Psoas muscle (tissue), 8 donors: ENCODE measurements around the gene NFE2L1. TPM values are rescaled to one million over a fixed set of nuclear protein-coding genes. Genes with fewer than 3 reads are reported as not detected.

Experiments
- ATAC-seq, 4 donors: fragments of 200-7000 bp; cut with Tn5 transposase; one replicate each; pipeline ENCODE4 v1.9.1; 2020; ENCODE audit warnings: moderate library complexity in 3 of 4, mild to moderate bottlenecking in 2 of 4
- DNase-seq, 2 donors: peaks; one replicate each; pipeline ENCODE4 v3.0.0-alpha.2; 2020
- H3K27ac ChIP-seq: fragments of 200-600 bp; one replicate; pipeline ENCODE4 v1.8.0; 2022
- H3K27me3 ChIP-seq, 3 donors: fragments of 200-600 bp in 1 of 3; one replicate each; pipeline versions ENCODE4 v1.6.1 to v1.8.0; 2013 to 2022; ENCODE audit warnings: low read length in 2 of 3, mild to moderate bottlenecking in 2 of 3, moderate library complexity in 1 of 3; ENCODE audit not compliant: insufficient read depth in 3 of 3
- H3K36me3 ChIP-seq, 2 donors: fragments of 200-600 bp in 1 of 2; one replicate each; pipeline versions ENCODE4 v1.6.1 to v1.8.0; 2013 to 2022; ENCODE audit warnings: low read depth in 1 of 2, mild to moderate bottlenecking in 1 of 2, moderate library complexity in 1 of 2; ENCODE audit not compliant: insufficient read depth in 1 of 2
- H3K4me1 ChIP-seq: fragments of 200-600 bp; one replicate; pipeline ENCODE4 v1.8.0; 2022
- H3K4me3 ChIP-seq: fragments of 200-600 bp; one replicate; pipeline ENCODE4 v1.8.0; 2022; ENCODE audit warnings: mild to moderate bottlenecking
- H3K9me3 ChIP-seq: fragments of 200-600 bp; one replicate; pipeline ENCODE4 v1.8.0; 2022
- WGBS, 3 donors: extraction: QIAGEN DNeasy Blood & Tissue Kit; methylation state at CpG; one replicate each; pipeline versions ENCODE4 v1.1.6 to v1.1.7; 2013; 5-methylcytosine and 5-hydroxymethylcytosine counted together
- intact Hi-C, 2 donors: fragments of 100-400 bp; cut with DNase I; formaldehyde crosslinking; loops; one replicate each; pipeline versions ENCODE4 v1.11.0 to v1.14.2; 2022
- polyA plus RNA-seq, 3 donors: library from polyadenylated mRNA; stranded (reverse); fragments of 200-250 nt; gene quantifications; one replicate each; pipeline ENCODE4 v1.2.3, GENCODE V29; 2013
- total RNA-seq, 4 donors: library from RNA; stranded (reverse); fragmentation: NEBNext Ultra II Directional in 2 of 4; extraction: Animal tissue kit (Norgen Biotek cat#: 25700) in 2 of 4; gene quantifications; one replicate each; pipeline versions ENCODE4 v1.2.1 to v1.2.4, GENCODE V29; 2021 to 2023
- TF ChIP-seq, protein P1 (sequence below): fragments of 200-600 bp; IDR thresholded peaks from one replicate; pipeline ENCODE4 v1.8.0; 2022; ENCODE audit warnings: antibody characterized with exemption
- donor health status: healthy with polysubstance abuse.
- donor health status: DM: no; HTN: no; CAD: no; lungs with moderate emphysema.
- donor health status: Bipolar disorder and iron deficiency.
- donor health status: healthy.
- donor health status: DM: yes; HTN: yes; CAD: no.
- donor health status: DM: no; HTN: no; CAD: no.
- donor health status: DM: no; HTN: no; CAD: no.
- donor health status: DM: yes; HTN: yes; CAD: no.

NFE2L1 gene
- total and polyA plus RNA-seq, 7 donors, result 308 to 1,601 (median 1,124) TPM

DNA sequence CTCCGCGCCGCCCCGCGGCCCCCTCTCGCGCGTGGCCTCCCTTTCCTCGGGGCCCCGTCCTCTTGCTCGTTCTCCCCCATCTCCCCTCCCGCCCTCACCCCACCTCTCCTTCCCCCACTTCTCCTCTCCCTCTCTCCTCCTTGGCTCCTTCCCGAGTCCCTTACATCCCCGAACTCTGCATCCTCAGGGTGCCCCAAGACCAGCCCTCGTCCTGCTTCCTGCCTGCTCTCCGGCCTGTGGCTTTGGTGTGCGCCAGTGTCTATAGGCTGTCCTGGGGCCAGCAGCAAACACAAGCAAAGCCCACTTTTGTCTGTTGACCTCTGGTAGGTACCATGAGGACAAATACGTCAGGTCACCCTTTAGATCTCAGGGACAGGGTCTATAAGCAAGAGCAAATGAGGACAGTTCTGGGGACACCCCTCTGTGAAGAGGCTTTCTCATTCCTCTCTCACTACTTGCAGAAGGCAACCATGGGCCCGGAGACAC, 10.3 kb upstream of the NFE2L1 start:
- intact Hi-C loops, result no loop called here
- WGBS, 3 donors, result 7 to 25% (median 14%) methylated on average over 7 to 19 of the region's 19 CpGs
- Histone ChIP-seq H3K27ac (peak overlapping the region; percentile 90), H3K36me3 (peaks cover 0 to 5% of the 10 kb centered on the region in 2 donors), H3K27me3 (no peaks in the 10 kb centered on the region), H3K9me3 (no peaks in the 10 kb centered on the region), H3K4me3 (peak overlapping the region; percentile 88), H3K4me1 (peaks cover 15% of the 10 kb centered on the region)
- no peak for DNase-seq
- ATAC-seq, result peak in 3 of 4 donors; percentile 3 to 11 (median 5)
- TF ChIP-seq, protein P1, sequence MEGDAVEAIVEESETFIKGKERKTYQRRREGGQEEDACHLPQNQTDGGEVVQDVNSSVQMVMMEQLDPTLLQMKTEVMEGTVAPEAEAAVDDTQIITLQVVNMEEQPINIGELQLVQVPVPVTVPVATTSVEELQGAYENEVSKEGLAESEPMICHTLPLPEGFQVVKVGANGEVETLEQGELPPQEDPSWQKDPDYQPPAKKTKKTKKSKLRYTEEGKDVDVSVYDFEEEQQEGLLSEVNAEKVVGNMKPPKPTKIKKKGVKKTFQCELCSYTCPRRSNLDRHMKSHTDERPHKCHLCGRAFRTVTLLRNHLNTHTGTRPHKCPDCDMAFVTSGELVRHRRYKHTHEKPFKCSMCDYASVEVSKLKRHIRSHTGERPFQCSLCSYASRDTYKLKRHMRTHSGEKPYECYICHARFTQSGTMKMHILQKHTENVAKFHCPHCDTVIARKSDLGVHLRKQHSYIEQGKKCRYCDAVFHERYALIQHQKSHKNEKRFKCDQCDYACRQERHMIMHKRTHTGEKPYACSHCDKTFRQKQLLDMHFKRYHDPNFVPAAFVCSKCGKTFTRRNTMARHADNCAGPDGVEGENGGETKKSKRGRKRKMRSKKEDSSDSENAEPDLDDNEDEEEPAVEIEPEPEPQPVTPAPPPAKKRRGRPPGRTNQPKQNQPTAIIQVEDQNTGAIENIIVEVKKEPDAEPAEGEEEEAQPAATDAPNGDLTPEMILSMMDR, result no peak

DNA sequence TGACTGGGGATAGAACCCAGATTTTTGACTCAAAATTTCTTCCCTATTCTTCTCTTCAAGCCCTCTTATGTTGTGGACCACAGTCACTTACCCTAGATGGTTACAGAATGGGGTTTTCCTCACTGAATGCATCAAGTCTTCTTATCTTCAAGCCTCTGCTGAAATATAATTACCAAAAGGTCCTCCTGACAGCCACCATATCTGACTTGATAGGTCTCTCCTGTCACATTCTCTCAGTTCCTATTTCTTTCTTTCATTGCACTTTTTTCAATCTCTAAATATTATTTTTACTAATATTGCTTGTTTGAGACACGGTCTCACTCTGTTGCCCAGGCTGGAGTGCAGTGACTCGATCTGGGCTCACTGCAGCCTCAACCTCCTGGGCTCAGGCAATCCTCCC, 9.5 kb upstream of the NFE2L1 start:
- DNase-seq (no peak), ATAC-seq (no peak)
- H3K4me3 ChIP-seq, result peak overlapping the region; percentile 88
- H3K27me3 ChIP-seq, result no peaks in the 10 kb centered on the region
- no peaks in the 10 kb centered on the region for H3K9me3 ChIP-seq
- peak overlapping the region; percentile 90 for H3K27ac ChIP-seq
- intact Hi-C loops, result no loop called here
- H3K36me3 ChIP-seq, result no peaks in the 10 kb centered on the region
- WGBS, 3 donors, result 93 to 95% (median 94%) methylated on average over 2 of the region's 2 CpGs
- TF ChIP-seq, protein P1, result no peak
- H3K4me1 ChIP-seq, result peaks cover 15% of the 10 kb centered on the region

DNA sequence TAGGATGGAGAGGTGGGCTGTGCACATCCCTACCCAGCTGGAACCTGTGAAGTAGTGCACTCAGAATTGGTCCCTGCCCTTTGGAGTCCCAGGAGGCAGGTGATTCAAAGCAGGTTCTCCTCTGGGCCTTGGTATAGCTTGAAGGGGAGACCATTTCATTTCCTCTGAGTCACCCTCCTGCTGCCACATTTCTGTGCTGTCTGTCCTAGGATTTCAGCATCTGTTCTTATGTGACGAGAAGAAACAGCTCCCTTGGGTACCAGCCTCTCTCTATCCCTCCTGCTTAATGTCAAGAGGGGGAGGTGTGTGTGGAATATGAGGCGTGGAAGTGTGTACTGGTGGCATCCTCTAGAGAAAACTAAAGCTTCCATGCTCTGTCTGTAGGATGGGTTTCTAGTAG, 5.0 kb upstream of the NFE2L1 start:
- no peaks in the 10 kb centered on the region for H3K9me3 ChIP-seq
- intact Hi-C loops, result no loop called here
- H3K4me1 ChIP-seq, result peaks cover 28% of the 10 kb centered on the region
- WGBS, 3 donors, result 53 to 85% (median 82%) methylated on average over 2 of the region's 2 CpGs
- ATAC-seq, result no peak
- H3K27me3 ChIP-seq, result no peaks in the 10 kb centered on the region
- no peaks in the 10 kb centered on the region for H3K36me3 ChIP-seq
- TF ChIP-seq, protein P1, result no peak
- H3K4me3 ChIP-seq, result no peak overlapping the region
- H3K27ac ChIP-seq, result peak overlapping the region; percentile 38
- DNase-seq, result no peak

DNA sequence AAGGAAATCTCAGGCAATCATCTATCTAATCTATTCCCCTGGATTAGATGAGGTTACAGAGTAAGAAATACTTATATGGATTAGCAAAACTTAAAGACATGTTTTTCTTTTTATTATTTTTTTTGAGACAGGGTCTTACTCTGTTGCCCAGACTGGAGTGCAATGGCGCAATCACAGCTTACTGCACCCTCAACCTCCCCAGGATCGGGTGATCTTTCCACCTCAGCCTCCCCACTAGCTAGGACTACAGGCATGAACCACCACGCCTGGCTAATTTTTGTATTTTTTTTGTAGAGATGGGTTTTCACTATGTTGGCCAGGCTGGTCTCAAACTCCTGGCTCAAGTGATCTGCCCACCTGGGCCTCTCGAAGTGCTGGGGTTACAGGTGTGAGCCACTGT, 3.3 kb upstream of the NFE2L1 start:
- intact Hi-C loops, result no loop called here
- H3K4me1 ChIP-seq, result peaks cover 23% of the 10 kb centered on the region
- WGBS, 3 donors, result 73 to 80% (median 79%) methylated on average over 4 of the region's 4 CpGs
- H3K27me3 ChIP-seq, result no peaks in the 10 kb centered on the region
- no peaks in the 10 kb centered on the region for H3K36me3 ChIP-seq
- H3K27ac ChIP-seq, result peak overlapping the region; percentile 97
- ATAC-seq (no peak), DNase-seq (no peak)
- H3K9me3 ChIP-seq, result no peaks in the 10 kb centered on the region
- H3K4me3 ChIP-seq, result peak overlapping the region; percentile 15
- TF ChIP-seq, protein P1, result no peak
